Stimulated activated CD8-positive, alpha-beta memory T cell treated with anti-CD3 and anti-CD28 coated beads, Interleukin-4, amount 100 ng/mL, for 4 hours (primary cell): ENCODE data around the gene SLC9A8.
"Not testable (repeated sequence)": the region's sequence is repeated elsewhere in the genome, so short reads cannot be mapped to it uniquely, and the experiment has no call there.

ENCODE experiments used
- DNase-seq, 2 donors: peaks; one replicate each; pipeline ENCODE4 v3.0.0-alpha.2; 2020; ENCODE audit warnings: low read depth in 2 of 2, low spot score in 1 of 2

The SLC9A8 gene

DNA sequence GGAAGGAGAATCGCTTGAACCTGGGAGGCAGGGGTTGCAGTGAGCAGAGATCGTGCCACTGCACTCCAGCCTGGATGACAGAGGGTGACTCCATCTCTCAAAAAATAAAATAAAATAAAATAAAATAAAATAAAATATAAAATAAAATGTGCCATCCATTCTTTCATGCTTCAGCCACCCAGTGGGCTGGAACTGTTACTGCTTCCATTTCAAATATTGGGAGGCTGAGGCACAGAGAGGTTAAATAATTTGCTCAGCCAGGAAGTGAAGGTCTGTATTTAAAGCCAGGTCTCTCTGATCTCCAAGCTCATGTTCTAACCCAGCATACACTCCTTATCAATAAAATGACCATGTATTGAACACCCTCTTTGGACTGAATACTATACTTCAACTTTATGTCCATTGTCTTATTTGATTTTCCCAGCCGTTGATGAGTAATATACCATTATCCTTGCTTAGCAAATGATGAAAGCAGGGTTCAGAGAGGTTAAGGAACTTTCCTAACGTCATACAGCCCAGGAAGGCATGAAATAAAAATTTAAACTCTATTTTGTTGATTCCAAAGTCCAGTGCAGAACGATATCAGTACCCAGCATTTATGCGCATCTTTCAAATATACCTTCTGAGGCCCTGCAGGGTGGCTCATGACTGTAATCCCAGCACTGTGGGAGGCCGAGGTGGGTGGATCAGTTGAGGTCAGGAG, 25.8 kb upstream of the SLC9A8 start:
- no peak for DNase-seq

DNA sequence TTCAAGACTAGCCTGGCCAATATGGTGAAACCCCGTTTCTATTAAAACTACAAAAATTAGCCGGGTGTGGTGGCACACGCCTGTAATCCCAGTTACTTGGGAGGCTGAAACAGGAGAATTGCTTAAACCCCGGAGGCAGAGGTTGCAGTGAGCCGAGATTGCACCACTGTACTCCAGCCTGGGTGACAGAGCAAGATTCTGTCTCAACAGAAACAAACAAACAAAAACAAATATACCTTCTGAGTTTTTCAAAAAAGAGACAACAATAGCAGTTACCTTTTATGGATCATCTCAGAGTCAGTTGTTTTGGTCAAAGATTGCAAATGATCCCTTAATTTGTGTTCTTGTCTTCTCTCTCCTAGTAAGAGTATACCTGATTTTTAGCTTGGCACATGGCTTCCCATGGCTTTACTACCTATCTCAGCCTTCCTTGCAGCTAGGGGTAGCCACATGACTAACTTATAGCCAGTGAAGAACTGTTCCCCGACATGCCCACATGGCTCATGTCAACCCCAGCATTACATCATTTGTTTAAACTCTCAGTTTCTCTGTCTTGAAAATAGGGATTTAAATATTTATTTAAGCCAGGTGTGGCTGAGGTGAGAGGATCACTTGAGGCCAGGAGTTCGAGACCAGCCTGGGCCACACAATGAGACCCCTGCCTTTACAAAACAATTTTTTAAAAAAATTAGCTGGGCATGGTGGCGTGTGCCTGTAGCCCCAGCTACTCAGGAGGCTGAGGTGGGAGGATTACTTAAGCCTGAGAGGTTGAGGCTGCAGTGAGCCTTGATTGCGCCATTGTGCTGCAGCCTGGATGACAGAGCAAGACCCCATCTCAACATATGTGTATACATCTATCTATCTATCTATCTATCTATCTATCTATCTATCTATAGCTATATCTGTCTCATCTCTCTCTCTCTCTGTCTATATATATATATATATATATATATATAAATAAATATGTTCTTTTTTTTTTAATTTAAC, 25.0 kb upstream of the SLC9A8 start:
- DNase-seq: no peak

DNA sequence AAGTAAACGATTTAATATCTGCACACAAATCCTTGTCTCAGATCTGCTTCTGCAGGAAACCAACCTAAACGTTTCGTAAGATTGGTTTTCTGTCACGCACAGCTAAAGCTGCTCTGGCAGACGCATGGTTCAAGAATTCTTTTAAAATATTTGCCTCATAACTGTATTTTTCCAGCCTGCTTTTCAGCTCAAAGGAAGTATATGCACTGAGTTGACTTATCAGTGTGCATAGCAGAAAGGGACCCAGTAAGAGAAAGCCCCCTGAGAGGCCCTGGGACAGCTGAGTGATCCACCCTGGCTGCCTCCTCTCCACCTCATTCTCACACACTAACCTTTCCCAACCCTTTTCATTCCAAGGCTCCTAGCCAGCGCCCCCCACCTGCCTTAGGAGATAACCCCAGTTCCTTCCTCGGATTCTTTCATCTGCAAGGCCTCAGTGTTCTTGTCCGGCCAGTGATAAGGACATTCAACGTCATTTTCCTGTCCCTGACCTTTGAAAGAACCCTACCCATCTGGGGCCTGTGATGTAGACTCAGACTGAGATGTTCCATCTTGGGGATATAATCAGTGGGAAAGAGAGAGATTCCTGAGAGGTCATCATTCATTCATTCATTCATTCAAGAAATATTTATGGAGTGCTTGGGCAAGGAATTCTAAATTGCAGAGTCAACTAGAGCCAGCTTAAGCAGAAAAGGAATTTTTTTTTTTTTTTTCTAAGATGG, 22.4 kb upstream of the SLC9A8 start:
- DNase-seq: no peak

DNA sequence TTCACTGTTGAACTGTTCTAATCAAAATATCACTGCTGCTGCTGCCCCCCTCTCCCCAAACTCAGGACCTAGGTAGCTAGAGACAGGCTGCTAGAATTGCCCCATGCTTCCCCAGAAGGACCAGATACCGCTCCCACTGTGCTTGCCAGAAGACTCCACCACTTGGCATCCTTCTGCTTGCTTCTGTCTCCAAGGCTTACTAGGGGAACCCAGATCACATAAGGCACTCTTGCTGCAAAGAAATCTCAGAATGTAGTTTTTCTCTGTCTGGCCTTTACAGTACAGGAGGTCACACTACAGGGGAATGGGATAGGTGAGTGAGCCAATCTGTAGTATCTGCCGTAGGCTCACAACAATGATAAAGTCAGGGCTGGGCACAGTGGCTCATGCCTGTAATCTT, 21.5 kb upstream of the SLC9A8 start:
- DNase-seq: no peak

DNA sequence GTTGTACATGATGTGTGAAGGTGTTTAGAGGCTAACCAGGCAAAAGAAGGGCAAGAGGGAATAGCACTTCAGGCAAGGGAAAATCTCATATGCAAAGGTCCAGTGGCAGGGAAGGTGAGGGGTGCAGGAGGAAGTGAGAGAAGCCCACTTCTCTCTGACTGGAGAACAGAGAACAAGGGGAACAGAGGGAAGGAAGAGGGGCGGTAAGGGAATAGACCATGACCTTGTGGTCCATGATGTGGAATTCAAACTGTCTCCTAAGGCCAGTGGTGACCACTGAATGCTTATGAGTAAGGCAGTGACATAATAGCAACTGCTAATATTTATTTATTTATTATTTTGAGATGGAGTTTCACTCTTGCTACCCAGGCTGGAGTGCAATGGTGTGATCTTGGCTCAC, 20.6 kb upstream of the SLC9A8 start:
- no peak for DNase-seq

DNA sequence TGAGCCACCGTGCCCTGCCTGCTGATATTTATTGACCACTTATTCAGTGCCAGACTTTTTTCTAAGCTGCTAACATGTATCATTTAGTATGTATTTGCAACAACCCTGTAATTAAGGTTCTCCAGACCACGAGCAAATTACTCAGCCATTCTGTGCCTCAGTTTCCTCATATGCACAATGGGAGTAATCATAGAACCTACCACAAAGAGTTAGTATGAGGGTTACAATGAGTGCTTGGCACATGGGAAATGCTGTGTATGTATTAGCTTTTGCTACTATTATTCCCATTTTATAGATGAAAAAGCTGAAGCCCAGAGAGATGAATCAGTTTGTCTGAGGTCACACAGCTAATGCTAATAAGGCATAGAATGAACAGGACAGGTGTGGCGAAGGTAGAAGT, 20.0 kb upstream of the SLC9A8 start:
- no peak for DNase-seq

DNA sequence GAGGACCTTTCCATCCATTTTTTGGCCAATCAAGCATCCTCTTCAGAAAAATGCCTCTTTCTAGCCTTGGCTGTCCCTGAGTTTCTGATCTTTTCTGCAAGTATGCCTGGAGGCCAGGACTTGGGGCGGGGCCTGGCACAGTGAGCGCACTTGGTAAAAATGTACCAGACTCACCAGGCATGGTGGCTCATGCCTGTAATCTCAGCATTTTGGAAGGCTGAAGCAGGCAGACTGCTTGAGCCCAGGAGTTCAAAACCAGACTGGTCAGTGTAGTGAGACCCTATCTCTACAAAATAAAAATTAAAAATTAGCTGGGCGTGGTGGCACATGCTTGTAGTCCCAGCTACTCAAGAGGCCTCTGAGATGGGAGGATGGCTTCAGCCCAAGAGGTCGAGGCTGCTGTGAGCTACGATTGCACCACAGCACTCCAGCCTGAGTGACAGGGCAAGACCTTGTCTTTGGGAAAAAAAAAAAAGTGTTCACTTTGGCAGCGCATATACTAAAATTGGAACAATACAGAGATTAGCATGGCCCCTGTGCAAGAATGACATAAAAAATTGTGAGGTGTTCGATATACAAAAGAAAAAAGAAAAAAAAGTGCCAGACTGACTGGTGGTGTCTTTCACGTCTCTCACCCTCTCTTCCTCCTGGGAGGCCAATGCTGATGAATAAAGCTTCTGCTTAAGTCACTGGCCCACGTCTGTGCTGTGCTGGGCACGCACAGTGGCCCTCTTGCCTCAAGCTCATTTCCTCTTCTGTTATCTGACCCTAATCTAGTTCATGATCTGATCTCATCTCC, 18.1 kb upstream of the SLC9A8 start:
- DNase-seq: no peak

DNA sequence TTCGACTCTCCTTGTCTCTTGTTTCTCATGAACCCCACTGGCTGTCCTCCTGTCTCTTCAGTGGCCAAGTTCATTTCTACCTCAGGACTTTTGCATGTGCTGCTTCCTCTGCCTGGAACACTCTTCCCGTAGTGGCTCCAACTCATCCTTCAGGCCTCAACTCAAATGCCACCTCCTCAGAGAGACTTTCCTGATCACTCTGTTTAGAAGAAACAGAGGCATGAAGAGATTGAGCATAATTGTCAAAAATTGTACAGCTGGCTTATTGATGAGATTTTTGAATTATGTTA, 17.5 kb upstream of the SLC9A8 start:
- no peak for DNase-seq

DNA sequence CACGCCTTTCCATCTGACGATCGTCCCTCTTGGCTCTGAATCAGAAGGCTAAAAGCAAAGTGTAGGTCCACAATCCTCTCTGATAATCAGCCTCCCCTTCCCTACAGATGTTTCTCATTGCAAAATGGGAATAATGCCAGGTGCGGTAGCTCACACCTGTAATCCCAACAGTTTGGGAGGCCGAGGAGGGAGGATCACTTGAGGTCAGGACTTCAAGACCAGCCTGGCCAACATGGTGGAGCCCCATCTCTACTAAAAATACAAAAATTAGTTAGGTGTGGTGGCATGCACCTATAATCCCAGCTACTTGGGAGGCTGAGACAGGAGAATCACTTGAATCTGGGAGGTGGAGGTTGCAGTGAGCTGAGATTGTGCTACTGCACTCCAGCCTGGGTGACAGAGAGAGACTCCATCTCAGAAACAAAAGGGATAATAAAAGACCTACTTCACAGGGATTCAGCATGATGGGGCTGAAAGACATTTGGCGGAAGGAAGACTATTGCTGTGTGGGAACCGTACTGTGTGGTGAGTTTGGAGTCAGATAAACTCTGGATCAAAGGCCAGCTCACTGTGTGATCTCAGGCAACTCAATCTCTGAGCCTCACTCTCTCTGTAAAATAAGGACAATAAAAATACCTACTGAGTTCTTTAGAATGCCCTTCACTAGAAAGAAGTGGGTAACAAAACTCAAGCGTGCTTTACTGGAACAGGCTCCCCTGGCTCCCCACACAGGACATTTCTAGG, 15.9 kb upstream of the SLC9A8 start:
- no peak for DNase-seq

DNA sequence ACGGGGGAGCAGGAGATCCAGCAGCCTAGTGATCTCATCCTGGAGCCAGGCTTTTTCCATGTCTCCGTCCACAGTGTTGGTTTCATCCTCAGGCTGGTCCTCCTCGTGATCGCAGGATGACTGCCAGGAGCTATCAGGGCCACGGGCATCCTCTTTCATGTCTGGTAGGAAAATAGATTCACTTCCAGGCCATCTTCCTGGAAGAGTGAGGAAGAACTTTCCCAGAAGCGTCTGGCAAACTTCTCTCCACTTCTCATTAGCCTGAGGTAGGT, 15.3 kb upstream of the SLC9A8 start:
- DNase-seq: no peak

DNA sequence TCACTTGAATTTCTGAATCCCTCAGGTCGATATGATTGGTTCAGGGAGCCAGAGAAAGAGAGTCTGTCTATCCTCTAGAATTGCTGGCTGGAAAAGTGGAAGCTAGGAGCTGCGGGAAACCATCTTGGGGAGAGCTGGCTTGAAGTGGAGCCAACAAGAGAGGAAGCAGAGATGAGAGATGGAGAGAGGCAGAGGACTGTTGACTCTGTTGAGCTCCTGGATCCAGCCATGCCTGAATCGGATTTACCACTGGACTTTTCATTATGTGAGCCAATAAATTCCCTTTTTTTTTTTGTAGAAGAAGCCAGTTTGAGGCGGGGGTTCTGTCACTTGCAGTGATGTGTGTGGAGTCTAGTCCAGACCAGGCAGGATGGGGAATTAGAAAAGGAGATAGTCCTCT, 13.9 kb upstream of the SLC9A8 start:
- no peak for DNase-seq

DNA sequence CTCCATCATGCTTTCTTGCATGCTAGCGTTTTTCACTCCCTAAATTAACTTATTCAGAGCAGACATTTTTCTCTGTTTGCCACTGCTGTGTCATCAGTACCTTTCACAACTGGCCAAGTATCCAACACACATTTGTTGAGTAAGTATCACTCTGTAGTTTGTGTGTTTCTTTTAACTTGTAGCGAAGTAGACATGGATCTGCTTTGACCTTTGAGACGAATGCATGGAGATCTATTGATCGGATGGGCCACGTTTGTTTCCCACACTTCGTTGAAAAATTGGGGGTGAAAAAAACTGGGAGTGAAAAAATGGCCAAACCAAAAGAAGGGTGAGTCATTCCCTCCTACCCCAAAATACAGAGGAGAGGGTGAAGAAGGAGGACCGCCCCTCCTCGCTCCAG, 12.9 kb upstream of the SLC9A8 start:
- DNase-seq: no peak

DNA sequence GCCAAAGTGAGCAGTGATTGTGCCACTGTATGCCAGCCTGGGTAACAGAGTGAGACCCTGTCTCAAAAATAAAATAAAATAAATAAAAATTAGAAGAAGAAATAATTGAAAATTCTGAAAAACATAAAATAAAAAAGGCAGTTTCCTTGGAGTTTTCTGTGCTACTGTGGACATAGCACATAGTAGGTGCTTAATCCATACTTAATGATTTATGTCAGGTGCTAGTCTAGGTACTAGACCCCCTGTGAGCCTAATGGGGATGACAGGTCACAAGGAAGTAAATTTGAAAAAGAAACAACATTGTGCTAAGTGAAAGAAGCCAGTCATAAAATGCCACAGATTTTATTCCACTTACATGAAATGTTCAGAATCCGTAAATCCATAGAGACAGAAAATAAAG, 9.2 kb upstream of the SLC9A8 start:
- DNase-seq: no peak

DNA sequence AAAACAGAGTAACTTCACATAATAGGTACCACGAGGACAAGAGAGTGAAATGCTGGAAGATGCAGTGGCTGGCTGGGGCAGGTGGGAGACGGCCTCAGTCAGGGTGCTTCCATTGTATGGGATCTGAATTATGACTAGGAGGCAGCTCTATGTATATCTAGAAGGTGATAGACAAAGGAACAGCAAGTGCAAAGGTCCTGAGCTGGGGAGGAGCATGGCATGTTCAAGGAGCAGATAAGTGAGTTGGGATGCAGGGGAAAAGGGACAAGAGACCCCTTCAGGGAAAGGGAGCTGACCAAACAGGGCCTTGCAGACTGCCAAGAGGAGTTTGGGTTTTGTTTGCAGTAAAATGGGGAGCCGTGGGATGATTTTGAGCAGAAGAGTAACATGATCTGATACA, 8.3 kb upstream of the SLC9A8 start:
- DNase-seq: no peak

DNA sequence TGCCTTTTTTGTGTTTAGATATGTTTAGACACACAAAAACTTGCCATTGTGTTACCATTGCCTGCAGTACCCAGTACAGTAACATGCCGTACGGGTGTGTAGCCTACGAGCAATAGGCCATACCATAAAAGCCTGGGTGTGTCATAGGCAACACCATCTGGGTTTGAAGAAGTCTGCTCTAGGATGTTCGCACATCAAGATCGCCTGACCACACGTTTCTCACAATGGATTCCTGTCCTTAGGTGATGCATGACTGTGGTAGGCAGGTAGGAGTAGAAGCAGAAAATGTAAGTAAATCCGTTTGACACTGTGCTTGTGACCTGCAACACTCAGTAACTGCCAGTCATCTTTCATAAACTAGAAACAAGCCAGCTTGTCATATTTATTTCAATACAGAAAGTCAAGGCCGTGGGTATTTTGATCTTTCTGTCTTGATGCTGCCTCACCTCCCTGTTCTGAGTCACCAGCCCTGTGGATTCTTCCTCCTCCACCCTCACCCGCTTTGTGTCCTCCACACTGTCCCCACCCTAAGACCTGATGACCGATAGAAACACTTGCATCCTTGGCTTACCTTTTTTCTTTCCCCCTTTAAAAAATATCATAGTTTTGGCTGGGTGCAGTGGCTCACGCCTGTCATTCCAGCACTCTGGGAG, 7.3 kb upstream of the SLC9A8 start:
- DNase-seq: not testable (repeated sequence)

DNA sequence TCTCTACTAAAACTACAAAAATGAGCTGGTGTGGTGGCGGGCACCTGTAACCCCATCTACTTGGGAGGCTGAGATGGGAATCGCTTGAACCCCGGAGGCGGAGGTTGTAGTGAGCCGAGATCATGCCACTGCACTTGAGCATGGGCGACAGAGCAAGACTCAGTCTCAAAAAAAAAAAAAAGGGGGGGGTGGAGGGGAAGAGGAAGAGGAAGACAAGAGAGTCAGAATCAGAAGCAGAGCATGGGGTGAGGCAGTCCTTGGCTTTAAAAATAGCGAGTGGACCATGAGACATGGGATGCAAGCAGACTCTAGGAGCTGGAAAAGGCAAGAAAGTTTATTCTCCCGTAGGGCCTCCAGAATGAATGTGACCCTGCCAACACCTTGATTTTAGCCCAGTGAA, 3.9 kb upstream of the SLC9A8 start:
- DNase-seq: no peak

DNA sequence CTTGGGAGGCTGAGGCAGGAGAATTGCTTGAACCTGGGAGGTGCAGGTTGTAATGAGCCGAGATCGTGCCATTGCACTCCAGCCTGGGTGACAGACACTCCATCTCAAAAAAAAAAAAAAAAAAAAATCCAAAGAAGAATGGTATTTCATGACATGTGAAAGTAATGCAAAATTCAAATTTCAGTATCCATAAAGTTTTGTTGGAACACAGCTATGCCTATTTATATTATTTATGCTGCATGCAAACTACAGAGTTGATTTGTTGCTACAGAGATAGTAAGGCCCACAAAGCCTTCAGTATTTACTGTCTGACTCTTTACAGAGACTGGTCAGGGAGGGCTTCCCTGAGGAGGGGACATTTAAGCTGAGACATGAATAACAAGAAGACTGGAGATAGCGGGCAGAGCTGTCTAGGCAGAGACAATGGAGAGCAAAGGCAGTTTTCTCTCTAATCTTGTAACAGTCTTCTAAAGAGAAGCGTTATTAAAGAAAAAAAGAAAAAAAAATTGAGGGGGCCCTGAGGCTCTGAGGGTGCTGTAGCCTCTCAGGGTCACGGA, 2.7 kb upstream of the SLC9A8 start:
- DNase-seq: no peak

DNA sequence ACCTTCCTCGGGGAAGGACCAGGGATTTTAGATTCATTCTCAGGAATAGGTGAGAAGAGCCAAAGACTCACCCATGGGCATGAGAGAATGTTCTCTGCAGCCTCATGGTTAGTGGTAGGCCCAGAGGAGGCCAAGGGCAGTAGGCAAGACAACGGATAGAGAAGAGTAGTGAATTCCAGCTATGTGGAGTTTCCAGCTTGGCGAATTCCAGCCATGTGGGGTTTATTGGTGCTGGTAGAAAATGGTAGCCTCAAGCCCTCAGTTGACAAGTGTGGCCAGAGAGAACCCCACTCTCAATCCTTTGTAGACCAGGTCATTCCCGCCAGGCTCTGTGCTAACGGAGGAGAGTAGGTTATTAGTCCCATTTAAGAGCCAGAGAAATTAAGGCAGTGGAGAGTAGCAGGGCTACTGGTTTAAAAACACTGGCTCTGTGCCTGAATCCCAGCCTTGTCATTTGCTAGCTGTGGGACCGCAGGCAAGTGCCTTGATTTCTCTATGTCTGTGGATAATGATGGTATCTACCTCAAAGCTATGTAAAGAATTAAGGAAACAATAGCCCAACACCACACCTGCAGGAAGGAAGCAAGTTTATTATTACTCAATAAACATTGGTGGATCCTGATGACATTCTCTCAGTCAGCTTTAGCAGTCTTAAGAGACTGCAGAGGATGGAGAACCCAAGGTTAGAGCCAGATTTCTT, 2.0 kb upstream of the SLC9A8 start:
- no peak for DNase-seq

DNA sequence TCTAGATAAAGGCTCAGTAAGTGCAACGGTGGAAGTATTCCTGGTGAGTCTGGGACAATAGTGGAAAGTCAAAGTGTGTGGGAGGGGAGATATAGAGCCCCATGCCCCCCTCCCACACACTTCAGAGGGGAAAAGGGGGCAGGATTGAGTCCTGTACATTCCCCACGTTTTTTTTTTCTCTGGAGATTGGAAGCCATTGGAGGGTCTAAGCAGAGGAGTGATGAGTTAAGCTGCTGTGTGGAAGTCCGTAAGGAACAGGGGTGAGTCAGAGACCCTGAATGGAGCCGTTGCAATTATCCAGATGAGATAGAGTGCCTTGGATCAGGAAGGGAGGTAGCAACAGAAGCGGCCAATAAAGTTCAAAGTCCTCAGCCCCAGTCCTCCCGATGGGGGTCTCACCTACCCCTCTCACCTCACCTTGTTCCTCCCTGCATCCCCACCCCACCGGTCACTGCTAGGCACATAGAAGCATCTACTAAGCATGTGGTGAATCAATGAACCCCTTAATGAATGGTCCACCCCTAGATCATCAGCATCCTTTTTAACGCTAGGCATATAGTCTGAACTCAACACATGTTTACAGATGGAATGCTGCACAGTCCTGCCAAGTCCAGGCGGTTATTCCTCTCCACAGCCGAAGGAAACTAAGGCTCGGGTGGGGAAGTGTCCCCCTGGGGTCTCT, 662 bp upstream of the SLC9A8 start:
- no peak for DNase-seq
